Activated T-cell treated with anti-CD3 and anti-CD28 coated beads for 4 hours (primary cell): ENCODE measurements around the gene GTPBP3.

Experiments
- DNase-seq: peaks from one replicate; pipeline ENCODE4 v3.0.0-alpha.2; 2020

Gene GTPBP3

DNA sequence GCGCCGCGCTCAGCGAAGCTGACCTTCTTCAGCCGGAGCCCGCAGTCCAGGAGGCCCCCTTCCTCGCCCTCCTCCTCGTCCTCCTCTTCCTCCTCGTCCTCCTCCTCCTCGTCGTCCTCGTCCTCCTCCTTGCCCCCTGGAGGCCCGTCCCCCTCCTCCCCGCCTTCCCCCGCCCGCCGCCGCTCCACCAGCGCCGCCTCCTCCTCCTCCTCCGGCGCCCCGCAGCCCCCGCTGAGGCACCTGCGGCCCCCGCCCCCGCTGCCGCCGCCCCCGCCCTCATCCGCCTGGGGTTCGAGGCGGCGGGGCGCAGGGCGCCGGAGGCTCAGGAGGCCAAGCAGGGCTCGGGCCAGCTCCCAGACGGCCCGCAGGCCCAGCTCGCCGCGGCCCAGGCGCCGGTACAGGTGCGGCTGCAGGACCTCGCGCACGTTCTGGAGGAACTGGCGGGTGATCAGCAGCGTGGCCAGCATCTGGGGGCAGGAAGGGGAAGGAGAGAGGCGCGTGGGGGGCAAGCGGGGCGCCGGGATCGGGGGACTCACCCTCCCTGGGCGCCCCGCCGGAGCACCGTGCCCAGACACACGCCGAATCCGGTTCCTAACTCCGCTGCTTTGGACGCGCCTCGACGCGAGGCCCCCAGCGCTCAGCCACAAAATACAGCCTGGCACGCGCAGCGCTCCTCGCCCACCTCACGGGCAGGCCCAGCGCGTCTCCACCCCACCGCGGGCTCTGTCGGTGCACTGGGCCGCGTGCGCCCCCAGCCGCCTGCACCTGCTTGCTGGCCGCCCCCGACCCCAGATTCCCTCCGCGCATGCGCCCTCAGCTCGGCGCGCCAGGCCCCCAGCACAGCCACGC lies 8.6 kb upstream of the GTPBP3 start:
- DNase-seq = no peak

GRCh38 chr19:17329366-17330261 lies 7.7 kb upstream of the GTPBP3 start:
- no peak for DNase-seq

DNA sequence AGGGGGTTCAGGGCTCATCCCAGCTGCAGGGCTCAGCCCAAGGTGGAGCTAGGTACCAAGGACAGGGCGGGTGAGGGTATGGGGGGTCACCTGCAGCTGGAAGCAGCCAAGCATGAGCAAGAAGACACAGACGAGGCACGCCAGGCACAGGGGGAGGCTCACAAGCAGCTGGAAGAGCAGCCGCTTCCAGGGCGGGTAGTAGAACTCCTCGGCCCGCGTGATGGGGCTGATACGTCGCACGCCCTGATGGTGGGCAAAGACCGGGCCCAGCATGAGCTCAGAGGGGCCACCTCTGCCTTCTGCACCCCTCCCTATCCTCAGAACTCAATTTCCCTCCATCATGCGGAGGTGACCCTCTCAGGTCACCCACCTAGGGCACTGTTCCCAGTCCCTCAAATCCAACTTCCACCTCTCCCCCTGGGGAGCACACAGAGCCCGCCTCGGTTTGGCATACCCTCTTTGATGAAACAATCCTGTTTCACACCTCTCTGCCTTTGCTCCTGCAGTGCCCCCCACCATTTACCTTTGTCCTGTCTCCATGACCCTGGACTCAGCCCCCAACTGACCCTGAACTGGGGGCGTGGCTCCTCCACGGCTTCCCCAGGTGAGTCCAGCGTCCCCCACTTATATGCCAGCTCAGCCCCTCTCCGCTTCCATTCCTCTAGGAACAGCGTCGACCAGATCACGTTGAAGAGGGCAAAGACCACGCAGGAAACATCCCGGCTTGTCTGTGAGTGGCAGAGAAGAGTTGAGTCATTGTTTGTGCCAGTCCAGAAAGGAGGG lies 6.9 kb upstream of the GTPBP3 start:
- no peak for DNase-seq

DNA sequence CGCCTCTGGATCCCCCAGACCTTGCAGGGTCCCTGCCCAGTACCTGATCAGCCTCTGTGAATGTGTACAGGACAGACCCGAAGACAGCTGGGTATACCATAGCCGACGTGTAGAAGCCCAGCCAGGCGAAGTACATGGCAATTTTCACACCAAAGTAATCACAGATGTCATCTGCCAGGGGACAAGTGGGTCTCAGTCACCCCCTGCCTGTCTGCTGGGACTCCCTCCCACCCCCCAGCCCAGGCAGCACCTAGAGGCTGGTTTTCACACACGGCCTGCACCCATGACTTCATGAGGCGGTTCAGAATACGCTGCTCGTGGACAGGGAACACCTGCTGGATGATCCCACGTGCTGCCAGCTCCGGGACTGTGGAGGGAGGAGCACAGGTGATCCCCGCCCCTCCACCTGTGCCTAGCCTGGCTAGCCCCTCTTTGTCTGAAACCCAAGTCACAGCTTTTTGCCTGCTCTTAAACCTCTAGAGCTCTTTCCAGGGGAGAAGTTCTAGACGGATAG lies 6.3 kb upstream of the GTPBP3 start:
- DNase-seq = no peak

DNA sequence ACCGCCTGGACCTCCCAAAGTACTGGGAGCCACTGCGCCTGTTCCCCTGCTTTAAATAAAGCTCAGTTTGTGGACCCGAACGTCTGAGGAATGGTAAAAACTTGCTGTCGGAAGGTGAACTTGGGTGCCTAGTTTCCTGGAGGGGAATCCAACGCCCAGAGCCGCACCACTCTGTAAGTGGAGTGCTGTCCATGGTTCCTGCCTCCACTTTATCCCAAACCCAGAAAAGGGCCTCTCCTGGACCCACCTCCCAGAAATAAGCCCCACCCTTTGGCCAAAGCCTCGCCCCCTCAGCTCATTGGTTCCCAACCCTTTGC lies 5.0 kb upstream of the GTPBP3 start:
- DNase-seq = no peak

DNA sequence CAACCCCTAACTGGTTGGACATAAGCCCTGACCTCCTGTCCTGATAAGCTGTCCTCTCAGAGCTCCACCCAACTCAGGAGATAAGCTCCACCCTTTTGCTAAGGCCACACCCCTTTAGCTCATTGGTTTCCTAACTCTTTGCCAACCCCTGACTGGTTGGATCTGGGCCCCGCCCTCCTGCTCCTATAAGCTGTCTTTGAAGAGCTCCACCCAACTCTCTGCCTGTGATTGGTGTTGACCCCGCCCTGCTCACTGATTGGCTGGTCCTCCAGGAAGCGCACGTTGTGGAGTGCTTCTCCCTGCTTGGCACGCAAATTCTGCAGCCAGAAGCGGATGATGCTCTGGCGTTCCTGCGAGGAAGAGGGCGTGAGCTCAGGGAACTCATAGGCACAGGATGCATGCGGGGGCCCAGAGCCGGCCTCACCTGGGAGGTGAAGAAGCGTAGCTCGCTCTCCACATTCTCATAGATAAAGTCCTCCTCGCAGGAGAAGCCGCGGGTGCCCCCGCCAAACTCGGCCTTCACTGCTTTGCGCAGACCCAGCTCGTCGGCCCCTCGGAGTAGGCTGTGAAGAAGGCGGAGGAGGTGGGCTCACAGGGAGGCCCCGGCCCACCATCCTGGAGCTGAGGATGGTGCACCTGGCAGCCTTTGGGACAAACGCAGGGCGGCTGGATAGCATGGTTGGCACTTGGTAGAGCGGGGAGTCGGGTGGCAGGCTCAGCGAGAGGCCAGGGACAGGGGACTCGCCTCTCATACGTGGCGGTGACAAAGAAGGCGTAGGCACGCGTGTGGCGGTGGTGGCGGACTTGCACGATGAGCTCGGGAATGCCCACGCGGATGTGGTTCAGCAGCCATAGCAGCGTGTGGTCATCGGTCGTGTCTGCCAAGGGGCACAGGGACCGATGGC lies 4.4 kb upstream of the GTPBP3 start:
- no peak for DNase-seq

DNA sequence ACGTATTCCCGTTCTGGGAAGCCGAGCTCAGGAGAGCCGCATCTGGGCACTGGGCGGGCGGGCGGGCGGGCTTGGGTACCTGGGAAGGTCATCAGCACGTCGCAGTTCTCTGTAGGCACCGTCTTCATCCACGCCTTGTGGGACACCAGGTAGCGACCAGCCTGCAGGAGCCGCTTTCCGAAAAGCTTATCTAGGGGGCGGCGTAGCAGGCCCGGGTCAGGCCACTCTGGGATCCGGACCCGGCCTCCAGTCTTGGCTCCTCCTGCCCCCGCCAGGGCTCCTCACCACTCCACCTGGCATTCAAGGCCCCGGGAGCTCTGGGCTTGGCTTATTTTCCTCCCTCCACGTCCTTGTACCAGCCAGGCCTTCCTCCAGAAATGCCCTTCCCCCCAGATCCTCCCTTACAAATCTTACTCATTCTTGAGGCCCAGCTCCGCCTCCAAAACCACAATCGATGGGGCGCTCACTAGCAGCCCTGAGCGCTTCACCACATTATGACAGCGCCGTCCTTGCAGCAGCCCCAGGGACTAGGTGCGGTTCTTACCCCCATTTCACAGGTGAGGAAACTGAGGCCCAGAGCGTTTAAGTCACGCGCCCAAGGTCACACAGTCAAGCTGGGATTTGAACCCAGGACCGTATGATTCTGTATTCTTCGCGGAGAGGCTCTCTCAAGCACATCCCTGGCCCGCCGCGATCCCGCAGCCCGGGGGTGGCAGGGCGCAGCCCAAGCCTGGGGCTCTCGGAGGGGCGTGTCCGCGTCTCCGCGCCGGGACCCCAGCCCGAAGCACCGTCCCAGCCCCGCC lies 3.5 kb upstream of the GTPBP3 start:
- peak; percentile 66 for DNase-seq

GRCh38 chr19:17334414-17335409 lies 2.6 kb upstream of the GTPBP3 start, which contains the start of gene ANO8:
TSS of gene ANO8 (minus strand) at chr19:17334855. CDS start at chr19:17334670, 185 bp downstream.
- DNase-seq = peak; percentile 97

- DNase-seq = no peak
Observed at GRCh38 chr19:17335575-17335974, 1.8 kb upstream of the GTPBP3 start.

GRCh38 chr19:17337675-17338432 lies 501 bp downstream of the GTPBP3 start:
- no peak for DNase-seq

DNA sequence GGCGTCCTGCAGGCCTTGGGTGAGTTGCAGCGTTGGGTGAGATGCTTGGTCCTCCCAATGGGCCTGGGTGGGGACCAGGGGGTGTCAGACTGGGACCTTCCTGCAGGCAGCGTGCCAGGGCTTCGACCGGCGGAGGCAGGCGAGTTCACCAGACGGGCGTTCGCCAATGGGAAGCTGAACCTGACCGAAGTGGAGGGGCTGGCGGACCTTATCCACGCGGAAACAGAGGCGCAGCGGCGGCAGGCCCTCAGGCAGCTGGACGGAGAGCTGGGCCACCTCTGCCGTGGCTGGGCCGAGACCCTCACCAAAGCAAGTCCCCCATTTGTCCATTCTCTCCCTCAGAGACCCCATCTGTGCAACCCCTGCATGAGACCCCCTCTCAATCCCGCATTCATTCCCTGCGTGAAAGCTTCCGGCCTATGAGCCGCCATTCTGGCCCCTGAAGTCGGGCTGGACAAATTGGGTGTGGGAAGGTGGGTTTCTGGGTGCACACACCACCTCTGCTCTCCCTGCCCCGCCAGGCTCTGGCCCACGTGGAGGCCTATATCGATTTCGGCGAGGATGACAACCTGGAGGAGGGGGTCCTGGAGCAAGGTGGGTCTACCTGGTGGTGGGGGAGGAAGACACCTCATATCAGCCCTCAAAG lies 1.2 kb downstream of the GTPBP3 start:
- no peak for DNase-seq

GRCh38 chr19:17339088-17339741 lies 1.9 kb downstream of the GTPBP3 start:
- DNase-seq = no peak

DNA sequence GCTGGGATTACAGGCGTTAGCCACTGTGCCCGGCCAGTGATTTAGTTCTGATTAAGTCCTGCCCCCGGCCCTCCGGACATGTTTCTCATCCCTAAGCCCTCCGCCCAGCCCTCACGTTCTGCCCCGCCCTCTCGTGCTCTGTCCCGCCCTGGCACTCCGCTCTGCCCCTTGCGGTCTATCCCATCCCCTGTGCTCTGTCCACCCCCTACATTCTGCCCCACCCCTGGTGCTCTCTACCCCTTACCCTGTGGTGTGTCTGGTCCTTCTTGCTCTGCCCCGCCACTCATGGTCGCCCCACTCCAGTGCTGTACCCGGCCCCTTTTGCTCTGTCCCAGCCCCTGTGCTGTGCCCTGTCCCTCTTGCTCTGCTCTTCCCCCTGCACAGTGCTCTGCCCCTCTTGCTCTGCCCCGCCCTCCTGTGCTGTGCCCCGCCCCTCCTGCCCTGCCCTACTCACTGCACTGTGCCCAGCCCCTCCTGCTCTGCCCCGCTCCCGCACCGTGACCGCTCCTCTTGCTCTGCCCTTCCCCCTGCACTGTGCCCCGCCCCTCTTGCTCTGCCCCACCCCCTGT lies 3.0 kb downstream of the GTPBP3 start:
- no peak for DNase-seq

DNA sequence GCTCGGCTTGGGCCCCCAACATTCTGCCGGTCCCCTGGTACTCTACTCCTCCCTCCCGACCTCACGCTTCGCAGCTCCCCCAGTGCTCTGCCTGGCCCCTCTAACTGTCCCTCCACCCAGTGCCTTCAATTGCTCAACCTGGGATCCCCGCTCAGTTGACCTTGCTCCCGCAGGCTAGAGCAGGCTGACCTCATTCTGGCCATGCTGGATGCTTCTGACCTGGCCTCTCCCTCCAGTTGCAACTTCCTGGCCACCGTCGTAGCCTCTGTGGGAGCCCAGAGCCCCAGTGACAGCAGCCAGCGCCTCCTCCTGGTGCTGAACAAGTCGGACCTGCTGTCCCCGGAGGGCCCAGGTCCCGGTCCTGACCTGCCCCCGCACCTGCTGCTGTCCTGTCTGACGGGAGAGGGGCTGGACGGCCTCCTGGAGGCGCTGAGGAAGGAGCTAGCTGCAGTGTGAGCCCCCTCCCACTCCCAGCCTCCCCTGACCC lies 3.6 kb downstream of the GTPBP3 start:
- DNase-seq = no peak

GRCh38 chr19:17341386-17341785 lies 4.0 kb downstream of the GTPBP3 start:
- no peak for DNase-seq

- DNase-seq = no peak
Observed at GRCh38 chr19:17341845-17342244, 4.5 kb downstream of the GTPBP3 start.

DNA sequence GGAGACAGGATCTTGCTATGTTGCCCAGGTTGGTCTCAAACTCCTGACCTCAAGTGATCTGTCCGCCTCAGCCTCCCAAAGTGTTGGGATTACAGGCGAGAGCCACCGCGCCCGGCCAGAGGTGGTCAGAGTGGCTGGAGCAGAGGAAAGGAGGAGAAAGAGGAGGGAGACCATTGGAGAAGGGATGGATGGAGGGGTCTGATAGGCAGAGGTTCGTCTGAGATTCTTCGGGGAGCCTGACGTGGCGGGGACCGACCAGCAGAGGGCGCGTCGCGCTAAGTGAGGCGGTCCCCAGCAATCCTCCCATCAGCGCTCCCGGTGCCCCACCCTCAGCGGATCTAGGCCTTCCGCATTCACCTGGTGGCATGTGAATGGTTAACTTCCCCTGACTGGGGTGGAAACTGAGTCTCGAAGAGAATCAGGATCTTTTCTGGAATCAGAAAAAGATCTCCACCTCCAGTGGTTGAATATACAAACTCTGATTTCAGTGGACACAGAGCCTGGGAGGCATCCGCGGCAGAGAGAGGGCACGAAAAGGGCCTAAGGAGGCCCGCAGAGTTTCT lies 8.8 kb downstream of the GTPBP3 start:
- peak; percentile 72 for DNase-seq
